ENCODE data around the gene CYBC1.
"Not testable (repeated sequence)": the region's sequence is repeated elsewhere in the genome, so short reads cannot be mapped to it uniquely, and the experiment has no call there.

The CYBC1 gene

GRCh38 chr17:82433560-82434215, 16.9 kb downstream of the CYBC1 start:
- DNase-seq: no peak

- no peak for DNase-seq
Observed at GRCh38 chr17:82432017-82432416, 18.5 kb downstream of the CYBC1 start.

GRCh38 chr17:82429824-82430223, 20.7 kb downstream of the CYBC1 start:
- no peak for DNase-seq

GRCh38 chr17:82428546-82428945, 22.0 kb downstream of the CYBC1 start:
- DNase-seq: no peak

- DNase-seq: no peak
Observed at GRCh38 chr17:82424863-82425159, 25.7 kb downstream of the CYBC1 start.

- DNase-seq: peak; percentile 73 to 77
Observed at GRCh38 chr17:82424001-82424862, 26.3 kb downstream of the CYBC1 start.

GRCh38 chr17:82419540-82419939, 31.0 kb downstream of the CYBC1 start:
- DNase-seq: no peak

GRCh38 chr17:82418001-82418986, 32.3 kb downstream of the CYBC1 start, which contains the start of the genes HEXD and OGFOD3:
HEXD (plus strand) TSS chr17:82418347; CDS start chr17:82419800, 1,453 bp downstream.
OGFOD3 (minus strand) TSS chr17:82418586; CDS start chr17:82418485, 101 bp downstream.
- DNase-seq: peak; percentile 92

- no peak for DNase-seq
Observed at GRCh38 chr17:82416771-82417170, 33.8 kb downstream of the CYBC1 start.

GRCh38 chr17:82416264-82416663, 34.3 kb downstream of the CYBC1 start:
- DNase-seq: no peak

- DNase-seq: no peak
Observed at GRCh38 chr17:82415786-82416185, 34.8 kb downstream of the CYBC1 start.

GRCh38 chr17:82415336-82415735, 35.2 kb downstream of the CYBC1 start:
- DNase-seq: no peak

- DNase-seq: peak; percentile 83 to 84
Observed at GRCh38 chr17:82414548-82415281, 35.8 kb downstream of the CYBC1 start.

GRCh38 chr17:82412535-82413520, 37.7 kb downstream of the CYBC1 start:
- no peak for DNase-seq

- not testable (repeated sequence) for DNase-seq
Observed at GRCh38 chr17:82412081-82412480, 38.5 kb downstream of the CYBC1 start.

- DNase-seq: no peak
Observed at GRCh38 chr17:82411396-82412053, 39.0 kb downstream of the CYBC1 start.

GRCh38 chr17:82410014-82410716, 40.4 kb downstream of the CYBC1 start:
- DNase-seq: no peak

GRCh38 chr17:82408938-82409318, 41.6 kb downstream of the CYBC1 start:
- no peak for DNase-seq

- DNase-seq: no peak
Observed at GRCh38 chr17:82408288-82408937, 42.1 kb downstream of the CYBC1 start.
